Liver (tissue), 3 donors: ENCODE results near the gene CNOT10.

ENCODE experiments used
- CTCF ChIP-seq: fragments of 150-350 bp; IDR thresholded peaks from 2 replicates; pipeline ENCODE4 v1.5.1; 2017; ENCODE audit warnings: improper control_type of control experiment, low read depth, low read length; ENCODE audit not compliant: missing input control
- EGR1 ChIP-seq, 2 donors: IDR thresholded peaks; 2 replicates each; pipeline ENCODE4 v1.6.1; 2016 to 2018; ENCODE audit warnings: antibody characterized with exemption in 2 of 2, low read depth in 2 of 2
- FOXA1 ChIP-seq: IDR thresholded peaks from 2 replicates; pipeline ENCODE4 v1.6.1; 2016; ENCODE audit warnings: antibody characterized with exemption
- GABPA ChIP-seq, 2 donors: IDR thresholded peaks in 1 of 2; conservative IDR thresholded peaks in 1 of 2; 2 replicates each; pipeline ENCODE4 v1.6.1; 2016; ENCODE audit warnings: antibody characterized with exemption in 2 of 2, mild to moderate bottlenecking in 1 of 2, moderate library complexity in 1 of 2
- HNF4A ChIP-seq, 2 donors: conservative IDR thresholded peaks; 2 replicates each; pipeline ENCODE4 v1.6.1; 2016; ENCODE audit warnings: antibody characterized with exemption in 2 of 2, mild to moderate bottlenecking in 2 of 2
- JUND ChIP-seq, 2 donors: IDR thresholded peaks; 2 replicates each; pipeline ENCODE4 v1.6.1; 2016; ENCODE audit warnings: antibody characterized with exemption in 2 of 2
- MAX ChIP-seq: IDR thresholded peaks from 2 replicates; pipeline ENCODE4 v1.6.1; 2016; ENCODE audit warnings: antibody characterized with exemption
- NR2F2 ChIP-seq: IDR thresholded peaks from 2 replicates; pipeline ENCODE4 v1.6.1; 2016; ENCODE audit warnings: antibody characterized with exemption
- RAD21 ChIP-seq, 2 donors: IDR thresholded peaks; 2 replicates each; pipeline ENCODE4 v1.6.1; 2016; ENCODE audit warnings: antibody characterized with exemption in 2 of 2, mild to moderate bottlenecking in 2 of 2
- SP1 ChIP-seq: IDR thresholded peaks from 2 replicates; pipeline ENCODE4 v1.6.1; 2018; ENCODE audit warnings: antibody characterized with exemption, mild to moderate bottlenecking
- TAF1 ChIP-seq: conservative IDR thresholded peaks from 2 replicates; pipeline ENCODE4 v1.6.1; 2016; ENCODE audit warnings: antibody characterized with exemption, mild to moderate bottlenecking
- TF ChIP-seq, protein P1 (sequence below): IDR thresholded peaks from 2 replicates; pipeline ENCODE4 v1.6.1; 2016; ENCODE audit warnings: antibody characterized with exemption
- TF ChIP-seq, protein P2 (sequence below): IDR thresholded peaks from 2 replicates; pipeline ENCODE4 v1.6.1; 2016; ENCODE audit warnings: antibody characterized with exemption
- donor health status: healthy.
- donor health status: healthy.

DNA sequence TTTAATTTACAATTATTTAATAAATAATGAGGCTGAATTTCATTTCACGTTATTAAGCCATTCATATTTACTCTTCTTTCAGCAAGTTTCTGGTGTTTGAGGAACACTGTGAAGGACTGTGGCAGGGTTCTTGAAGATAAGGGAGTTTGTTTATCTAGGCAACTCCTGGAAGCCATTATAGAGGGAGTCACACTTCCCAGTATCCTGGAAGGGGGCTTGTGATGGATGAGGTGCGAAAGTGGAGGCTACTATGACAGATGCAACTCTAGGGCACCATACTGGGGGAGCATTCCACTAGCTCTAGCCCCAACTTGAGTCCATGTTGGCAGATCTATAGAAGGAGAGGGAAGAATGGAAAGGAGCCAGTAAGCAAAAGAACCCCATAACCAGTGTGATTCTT, 14.4 kb downstream of the CNOT10 start:
- TF ChIP-seq EGR1 (IDR thresholded peaks at IDR 0.05; ENCODE audit: low read depth in 2 of 2) (no peak), CTCF (no peak), TAF1 (no peak), MAX (no peak), NR2F2 (no peak), JUND (IDR thresholded peaks at IDR 0.05) (no peak), RAD21 (IDR thresholded peaks at IDR 0.05) (no peak), GABPA (IDR thresholded peaks at IDR 0.05 in 1 of 2, conservative IDR thresholded peaks at IDR 0.05 in 1 of 2) (no peak), FOXA1 (no peak), SP1 (no peak), HNF4A (conservative IDR thresholded peaks at IDR 0.05) (no peak)
- TF ChIP-seq, protein P1, sequence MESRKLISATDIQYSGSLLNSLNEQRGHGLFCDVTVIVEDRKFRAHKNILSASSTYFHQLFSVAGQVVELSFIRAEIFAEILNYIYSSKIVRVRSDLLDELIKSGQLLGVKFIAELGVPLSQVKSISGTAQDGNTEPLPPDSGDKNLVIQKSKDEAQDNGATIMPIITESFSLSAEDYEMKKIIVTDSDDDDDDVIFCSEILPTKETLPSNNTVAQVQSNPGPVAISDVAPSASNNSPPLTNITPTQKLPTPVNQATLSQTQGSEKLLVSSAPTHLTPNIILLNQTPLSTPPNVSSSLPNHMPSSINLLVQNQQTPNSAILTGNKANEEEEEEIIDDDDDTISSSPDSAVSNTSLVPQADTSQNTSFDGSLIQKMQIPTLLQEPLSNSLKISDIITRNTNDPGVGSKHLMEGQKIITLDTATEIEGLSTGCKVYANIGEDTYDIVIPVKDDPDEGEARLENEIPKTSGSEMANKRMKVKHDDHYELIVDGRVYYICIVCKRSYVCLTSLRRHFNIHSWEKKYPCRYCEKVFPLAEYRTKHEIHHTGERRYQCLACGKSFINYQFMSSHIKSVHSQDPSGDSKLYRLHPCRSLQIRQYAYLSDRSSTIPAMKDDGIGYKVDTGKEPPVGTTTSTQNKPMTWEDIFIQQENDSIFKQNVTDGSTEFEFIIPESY, result no peak
- TF ChIP-seq, protein P2, sequence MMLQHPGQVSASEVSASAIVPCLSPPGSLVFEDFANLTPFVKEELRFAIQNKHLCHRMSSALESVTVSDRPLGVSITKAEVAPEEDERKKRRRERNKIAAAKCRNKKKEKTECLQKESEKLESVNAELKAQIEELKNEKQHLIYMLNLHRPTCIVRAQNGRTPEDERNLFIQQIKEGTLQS, result no peak
